NT2/D1 (cell line): ENCODE measurements around the gene KRTAP5-9.

Source experiments
- SUZ12 ChIP-seq: IDR thresholded peaks from 2 replicates; pipeline ENCODE4 v1.6.1; 2011; ENCODE audit not compliant: insufficient read length, insufficient read depth; ENCODE audit errors: extremely low read depth
- ZNF274 ChIP-seq: IDR thresholded peaks from 2 replicates; pipeline ENCODE4 v1.6.1; 2011; ENCODE audit warnings: mild to moderate bottlenecking, low read depth, low read length

GRCh38 chr11:71545405-71545966, 2.7 kb upstream of the KRTAP5-9 start:
- TF ChIP-seq SUZ12 (no peak), ZNF274 (no peak)
